SU-DHL-6 (cell line): Measurements from ENCODE around the gene RAMP3.

ENCODE experiments used
- H2AFZ ChIP-seq: fragments of 200-600 bp; sonication (generic); 2 replicates; pipeline ENCODE4 v1.6.1; 2014; ENCODE audit warnings: low read depth, mild to moderate bottlenecking, moderate library complexity, mixed read lengths, antibody characterized with exemption, low read length; ENCODE audit not compliant: severe bottlenecking
- H3F3A ChIP-seq: fragments of 200-600 bp; shearing (Covaris generic); 2 replicates; pipeline ENCODE4 v1.6.0; 2016; ENCODE audit warnings: antibody characterized with exemption, mild to moderate bottlenecking; ENCODE audit not compliant: insufficient read depth
- H3K27ac ChIP-seq: fragments of 200-600 bp; sonication (generic); 2 replicates; pipeline ENCODE4 v1.5.1; 2016; ENCODE audit warnings: low read depth, mild to moderate bottlenecking, low read length, moderate library complexity, mixed read lengths
- H3K27me3 ChIP-seq: fragments of 200-600 bp; sonication (generic), shearing (Covaris generic); 2 replicates; pipeline ENCODE4 v1.6.0; 2014; ENCODE audit warnings: mild to moderate bottlenecking, low read length
- H3K36me3 ChIP-seq: fragments of 200-600 bp; sonication (generic); 2 replicates; pipeline ENCODE4 v1.6.1; 2014; ENCODE audit warnings: mild to moderate bottlenecking, low read length, mixed read lengths
- H3K4me2 ChIP-seq: fragments of 300-600, 200-600 bp; shearing (Covaris generic), sonication (generic); 2 replicates; pipeline ENCODE4 v1.6.0; 2014; ENCODE audit warnings: low read length, low read depth, mild to moderate bottlenecking; ENCODE audit not compliant: poor library complexity, severe bottlenecking
- H3K4me3 ChIP-seq: fragments of 200-600 bp; sonication (generic); 2 replicates; pipeline ENCODE4 v1.5.1; 2014; ENCODE audit warnings: antibody characterized with exemption, low read length, mild to moderate bottlenecking, mixed read lengths; ENCODE audit not compliant: insufficient read depth, poor library complexity, severe bottlenecking
- H3K79me2 ChIP-seq: fragments of 200-600 bp; sonication (generic); 2 replicates; pipeline ENCODE4 v1.6.1; 2014; ENCODE audit warnings: mild to moderate bottlenecking, low read length, moderate library complexity; ENCODE audit not compliant: insufficient read depth
- H3K9ac ChIP-seq: fragments of 200-600 bp; sonication (generic); 2 replicates; pipeline ENCODE4 v1.7.0; 2014; ENCODE audit warnings: mild to moderate bottlenecking, low read length
- H3K9me2 ChIP-seq: fragments of 200-600 bp; sonication (generic); replicated peaks from 2 replicates; pipeline ENCODE4 v1.6.1; 2014; ENCODE audit warnings: low read length; ENCODE audit not compliant: insufficient read depth
- H3K9me3 ChIP-seq: fragments of 200-600 bp; sonication (generic); 2 replicates; pipeline ENCODE4 v1.6.1; 2014; ENCODE audit warnings: low read length, mixed read lengths; ENCODE audit not compliant: insufficient read depth
- H4K20me1 ChIP-seq: fragments of 200-600 bp; sonication (generic); 2 replicates; pipeline ENCODE4 v1.6.1; 2014; ENCODE audit warnings: low read depth, mild to moderate bottlenecking, antibody characterized with exemption, low read length, moderate library complexity, mixed read lengths
- CTCF ChIP-seq: fragments of 200-600 bp; sonication (generic); IDR thresholded peaks from one replicate; pipeline ENCODE4 v1.5.1; 2017; ENCODE audit warnings: antibody characterized with exemption, mild to moderate bottlenecking, low read length, moderate library complexity; ENCODE audit not compliant: insufficient read depth, poor library complexity, severe bottlenecking
- EZH2phosphoT487 ChIP-seq: fragments of 200-600 bp; sonication (generic), shearing (Covaris generic); conservative IDR thresholded peaks from 2 replicates; pipeline ENCODE4 v1.6.1; 2018; ENCODE audit warnings: mild to moderate bottlenecking, antibody characterized with exemption, low read length, moderate library complexity, mixed read lengths

The RAMP3 gene

GRCh38 chr7:45125193-45125904 lies 32.2 kb upstream of the RAMP3 start:
- no peak overlapping the region for H2AFZ ChIP-seq
- no peaks in the 10 kb centered on the region for H3F3A ChIP-seq
- no peak overlapping the region for H3K4me2 ChIP-seq
- no peaks in the 10 kb centered on the region for H3K79me2 ChIP-seq
- no peaks in the 10 kb centered on the region for H3K9me2 ChIP-seq
- H3K27ac ChIP-seq, result no peak overlapping the region
- H3K9me3 ChIP-seq, result no peaks in the 10 kb centered on the region
- H3K4me3 ChIP-seq, result no peak overlapping the region
- no peak overlapping the region for H3K9ac ChIP-seq
- H4K20me1 ChIP-seq, result no peaks in the 10 kb centered on the region
- TF ChIP-seq CTCF (no peak), EZH2phosphoT487 (no peak)
- H3K27me3 ChIP-seq, result no peaks in the 10 kb centered on the region
- no peaks in the 10 kb centered on the region for H3K36me3 ChIP-seq

- no peak overlapping the region for H3K27ac ChIP-seq
- TF ChIP-seq CTCF (no peak), EZH2phosphoT487 (no peak)
- H3K9me2 ChIP-seq, result no peaks in the 10 kb centered on the region
- no peaks in the 10 kb centered on the region for H3K9me3 ChIP-seq
- H3K79me2 ChIP-seq, result no peaks in the 10 kb centered on the region
- no peak overlapping the region for H3K9ac ChIP-seq
- H3K4me2 ChIP-seq, result no peak overlapping the region
- no peaks in the 10 kb centered on the region for H3K36me3 ChIP-seq
- H4K20me1 ChIP-seq, result no peaks in the 10 kb centered on the region
- H3F3A ChIP-seq, result no peaks in the 10 kb centered on the region
- H3K27me3 ChIP-seq, result no peaks in the 10 kb centered on the region
- H3K4me3 ChIP-seq, result no peak overlapping the region
- no peak overlapping the region for H2AFZ ChIP-seq
These were observed 31.4 kb upstream of the RAMP3 start for GRCh38 chr7:45126201-45126600.

- Histone ChIP-seq H3K9ac (no peak overlapping the region), H3K36me3 (no peaks in the 10 kb centered on the region), H3K9me3 (no peaks in the 10 kb centered on the region), H3K4me3 (no peak overlapping the region), H3K9me2 (no peaks in the 10 kb centered on the region), H4K20me1 (no peaks in the 10 kb centered on the region), H3K27me3 (no peaks in the 10 kb centered on the region), H3F3A (no peaks in the 10 kb centered on the region), H2AFZ (no peak overlapping the region), H3K79me2 (no peaks in the 10 kb centered on the region), H3K4me2 (no peak overlapping the region), H3K27ac (no peak overlapping the region)
- TF ChIP-seq EZH2phosphoT487 (no peak), CTCF (no peak)
These were observed 30.7 kb upstream of the RAMP3 start for GRCh38 chr7:45126920-45127319.
